Ishikawa (cell line): ENCODE results near the gene CPED1.

Experiments used
- NFIC ChIP-seq: IDR thresholded peaks from 2 replicates; pipeline ENCODE4 v1.6.1; 2012
- TEAD4 ChIP-seq: IDR thresholded peaks from 2 replicates; pipeline ENCODE4 v1.6.1; 2012
- TF ChIP-seq, protein P1 (sequence below): IDR thresholded peaks from 2 replicates; pipeline ENCODE4 v1.6.1; 2012
- TF ChIP-seq, protein P2 (sequence below): IDR thresholded peaks from 2 replicates; pipeline ENCODE4 v1.6.1; 2012; ENCODE audit warnings: low read depth, mild to moderate bottlenecking

DNA sequence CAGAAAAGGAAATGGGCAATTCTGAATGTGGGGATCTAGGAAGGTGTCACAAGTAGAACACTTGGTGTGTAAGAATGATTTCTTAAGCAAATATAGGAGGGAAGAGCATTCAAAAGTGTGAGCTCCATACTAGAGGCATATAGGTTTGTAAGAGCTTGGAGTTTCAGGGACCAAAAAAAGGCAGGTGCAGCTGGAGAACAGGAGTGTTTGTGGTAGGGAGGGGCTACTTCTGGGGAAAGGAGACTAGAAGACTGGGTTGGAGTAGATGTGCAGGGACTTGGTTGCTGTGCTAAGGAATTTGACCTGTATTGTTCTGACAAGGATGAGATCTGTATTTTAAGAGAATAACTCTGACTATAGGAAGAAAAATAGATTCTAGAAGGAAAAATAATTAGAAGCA lies 46.4 kb downstream of the CPED1 start:
- TF ChIP-seq NFIC: no peak
- TF ChIP-seq, protein P1, sequence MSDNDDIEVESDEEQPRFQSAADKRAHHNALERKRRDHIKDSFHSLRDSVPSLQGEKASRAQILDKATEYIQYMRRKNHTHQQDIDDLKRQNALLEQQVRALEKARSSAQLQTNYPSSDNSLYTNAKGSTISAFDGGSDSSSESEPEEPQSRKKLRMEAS: no peak
- TF ChIP-seq, protein P2, sequence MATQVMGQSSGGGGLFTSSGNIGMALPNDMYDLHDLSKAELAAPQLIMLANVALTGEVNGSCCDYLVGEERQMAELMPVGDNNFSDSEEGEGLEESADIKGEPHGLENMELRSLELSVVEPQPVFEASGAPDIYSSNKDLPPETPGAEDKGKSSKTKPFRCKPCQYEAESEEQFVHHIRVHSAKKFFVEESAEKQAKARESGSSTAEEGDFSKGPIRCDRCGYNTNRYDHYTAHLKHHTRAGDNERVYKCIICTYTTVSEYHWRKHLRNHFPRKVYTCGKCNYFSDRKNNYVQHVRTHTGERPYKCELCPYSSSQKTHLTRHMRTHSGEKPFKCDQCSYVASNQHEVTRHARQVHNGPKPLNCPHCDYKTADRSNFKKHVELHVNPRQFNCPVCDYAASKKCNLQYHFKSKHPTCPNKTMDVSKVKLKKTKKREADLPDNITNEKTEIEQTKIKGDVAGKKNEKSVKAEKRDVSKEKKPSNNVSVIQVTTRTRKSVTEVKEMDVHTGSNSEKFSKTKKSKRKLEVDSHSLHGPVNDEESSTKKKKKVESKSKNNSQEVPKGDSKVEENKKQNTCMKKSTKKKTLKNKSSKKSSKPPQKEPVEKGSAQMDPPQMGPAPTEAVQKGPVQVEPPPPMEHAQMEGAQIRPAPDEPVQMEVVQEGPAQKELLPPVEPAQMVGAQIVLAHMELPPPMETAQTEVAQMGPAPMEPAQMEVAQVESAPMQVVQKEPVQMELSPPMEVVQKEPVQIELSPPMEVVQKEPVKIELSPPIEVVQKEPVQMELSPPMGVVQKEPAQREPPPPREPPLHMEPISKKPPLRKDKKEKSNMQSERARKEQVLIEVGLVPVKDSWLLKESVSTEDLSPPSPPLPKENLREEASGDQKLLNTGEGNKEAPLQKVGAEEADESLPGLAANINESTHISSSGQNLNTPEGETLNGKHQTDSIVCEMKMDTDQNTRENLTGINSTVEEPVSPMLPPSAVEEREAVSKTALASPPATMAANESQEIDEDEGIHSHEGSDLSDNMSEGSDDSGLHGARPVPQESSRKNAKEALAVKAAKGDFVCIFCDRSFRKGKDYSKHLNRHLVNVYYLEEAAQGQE: no peak
- no peak for TF ChIP-seq TEAD4
